ENCODE measurements around the gene CYP4Z1. TPM values are rescaled to one million over a fixed set of nuclear protein-coding genes. Genes with fewer than 3 reads are reported as not detected.

Gene CYP4Z1
- polyA plus RNA-seq, 3 donors, result not detected

- H3K4me1 Mint-ChIP-seq, result no peaks in the 10 kb centered on the region
- no peaks in the 10 kb centered on the region for H3K36me3 Mint-ChIP-seq
- peaks cover 0 to 11% (median 5%) of the 10 kb centered on the region in 7 donors for H3K9me3 Mint-ChIP-seq
- H3K4me3 Mint-ChIP-seq, result no peak overlapping the region
- Histone ChIP-seq H3K4me3 (replicated peaks in 1 of 3; ENCODE audit: low read depth in 2 of 3, low read length in 3 of 3) (no peak overlapping the region), H3K27ac (ENCODE audit: low read depth in 1 of 2, low read length in 2 of 2) (no peak overlapping the region), H3K27me3 (ENCODE audit: control insufficient read depth in 2 of 2, insufficient read depth in 2 of 2, low read length in 2 of 2) (no peaks in the 10 kb centered on the region), H3K36me3 (replicated peaks in 1 of 2; ENCODE audit: control insufficient read depth in 1 of 2, insufficient read depth in 2 of 2, low read length in 2 of 2) (no peaks in the 10 kb centered on the region), H4K20me1 (ENCODE audit: insufficient read depth, low read length) (no peaks in the 10 kb centered on the region), H2AFZ (ENCODE audit: insufficient read depth, low read depth, low read length, poor library complexity, severe bottlenecking) (no peak overlapping the region), H3K79me2 (ENCODE audit: insufficient read depth, low read length) (no peaks in the 10 kb centered on the region), H3K9ac (ENCODE audit: insufficient read depth, low read length, poor library complexity, severe bottlenecking) (no peak overlapping the region), H3K4me1 (ENCODE audit: control insufficient read depth in 1 of 2, insufficient read depth in 2 of 2, low read length in 2 of 2) (no peaks in the 10 kb centered on the region), H3K9me3 (replicated peaks in 1 of 2; ENCODE audit: control insufficient read depth in 1 of 2, insufficient read depth in 1 of 2, low read length in 2 of 2) (no peaks in the 10 kb centered on the region), H3K4me2 (replicated peaks; ENCODE audit: extremely low read depth, low read length, poor library complexity, severe bottlenecking) (no peak overlapping the region)
- TF ChIP-seq, protein P1, sequence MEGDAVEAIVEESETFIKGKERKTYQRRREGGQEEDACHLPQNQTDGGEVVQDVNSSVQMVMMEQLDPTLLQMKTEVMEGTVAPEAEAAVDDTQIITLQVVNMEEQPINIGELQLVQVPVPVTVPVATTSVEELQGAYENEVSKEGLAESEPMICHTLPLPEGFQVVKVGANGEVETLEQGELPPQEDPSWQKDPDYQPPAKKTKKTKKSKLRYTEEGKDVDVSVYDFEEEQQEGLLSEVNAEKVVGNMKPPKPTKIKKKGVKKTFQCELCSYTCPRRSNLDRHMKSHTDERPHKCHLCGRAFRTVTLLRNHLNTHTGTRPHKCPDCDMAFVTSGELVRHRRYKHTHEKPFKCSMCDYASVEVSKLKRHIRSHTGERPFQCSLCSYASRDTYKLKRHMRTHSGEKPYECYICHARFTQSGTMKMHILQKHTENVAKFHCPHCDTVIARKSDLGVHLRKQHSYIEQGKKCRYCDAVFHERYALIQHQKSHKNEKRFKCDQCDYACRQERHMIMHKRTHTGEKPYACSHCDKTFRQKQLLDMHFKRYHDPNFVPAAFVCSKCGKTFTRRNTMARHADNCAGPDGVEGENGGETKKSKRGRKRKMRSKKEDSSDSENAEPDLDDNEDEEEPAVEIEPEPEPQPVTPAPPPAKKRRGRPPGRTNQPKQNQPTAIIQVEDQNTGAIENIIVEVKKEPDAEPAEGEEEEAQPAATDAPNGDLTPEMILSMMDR (IDR thresholded peaks at IDR 0.05), result no peak
- no peak overlapping the region for H3K27ac Mint-ChIP-seq
- intact Hi-C loops (cut with micrococcal nuclease), result no loop called here
- H3K27me3 Mint-ChIP-seq (ENCODE audit: low read depth in 3 of 3), result peaks cover 0 to 2% (median 1%) of the 10 kb centered on the region in 3 donors
- DNase-seq, result no peak
These were observed 93.7 kb downstream of the CYP4Z1 start for GRCh38 chr1:47160716-47161115.

DNA sequence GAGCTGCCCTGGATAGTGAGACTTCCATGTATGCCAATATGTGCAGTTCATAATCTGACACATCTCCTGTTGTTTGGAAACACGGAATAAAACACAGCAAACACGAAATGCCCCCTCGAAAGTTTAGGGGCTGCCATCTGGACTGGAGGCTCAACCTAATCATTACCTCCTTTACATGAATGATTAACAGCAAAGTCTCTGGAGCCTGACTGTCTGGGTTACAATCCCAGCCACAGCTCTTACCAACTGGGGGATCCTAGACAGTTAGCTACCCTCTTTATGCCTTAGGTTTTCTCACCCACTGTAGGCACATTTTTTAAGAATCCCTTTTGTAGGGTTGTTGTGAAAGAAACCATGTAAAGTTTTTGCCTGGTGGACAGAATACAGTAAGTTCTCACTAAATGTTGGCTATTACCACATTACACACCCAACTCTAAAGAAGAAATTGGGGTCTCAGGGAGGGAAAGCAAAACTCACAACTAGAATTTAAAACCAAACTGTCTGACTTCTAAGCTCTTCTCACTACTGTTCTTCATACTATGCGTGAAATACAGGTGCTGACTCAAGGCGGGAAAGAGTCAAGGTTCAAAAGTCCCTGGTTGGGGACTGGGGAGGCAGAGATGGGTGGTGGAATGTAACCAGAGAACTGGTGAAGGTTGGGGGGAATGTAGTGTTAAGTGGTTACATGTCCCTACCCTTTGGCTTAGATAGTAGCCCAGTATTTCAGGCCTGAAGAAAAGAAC, 94.4 kb downstream of the CYP4Z1 start:
- Histone ChIP-seq H3K27ac (ENCODE audit: low read depth in 1 of 2, low read length in 2 of 2) (no peak overlapping the region), H3K79me2 (ENCODE audit: insufficient read depth, low read length) (no peaks in the 10 kb centered on the region), H4K20me1 (ENCODE audit: insufficient read depth, low read length) (no peaks in the 10 kb centered on the region), H2AFZ (ENCODE audit: insufficient read depth, low read depth, low read length, poor library complexity, severe bottlenecking) (no peak overlapping the region), H3K4me1 (ENCODE audit: control insufficient read depth in 1 of 2, insufficient read depth in 2 of 2, low read length in 2 of 2) (no peaks in the 10 kb centered on the region), H3K27me3 (ENCODE audit: control insufficient read depth in 2 of 2, insufficient read depth in 2 of 2, low read length in 2 of 2) (no peaks in the 10 kb centered on the region), H3K9ac (ENCODE audit: insufficient read depth, low read length, poor library complexity, severe bottlenecking) (no peak overlapping the region), H3K4me3 (replicated peaks in 1 of 3; ENCODE audit: low read depth in 2 of 3, low read length in 3 of 3) (no peak overlapping the region), H3K9me3 (replicated peaks in 1 of 2; ENCODE audit: control insufficient read depth in 1 of 2, insufficient read depth in 1 of 2, low read length in 2 of 2) (peaks cover 0 to 3% of the 10 kb centered on the region in 2 donors), H3K36me3 (replicated peaks in 1 of 2; ENCODE audit: control insufficient read depth in 1 of 2, insufficient read depth in 2 of 2, low read length in 2 of 2) (no peaks in the 10 kb centered on the region), H3K4me2 (replicated peaks; ENCODE audit: extremely low read depth, low read length, poor library complexity, severe bottlenecking) (no peak overlapping the region)
- Mint-ChIP-seq H3K9me3 (peaks cover 4 to 15% (median 7%) of the 10 kb centered on the region in 7 donors), H3K36me3 (no peaks in the 10 kb centered on the region), H3K27ac (no peak overlapping the region), H3K27me3 (ENCODE audit: low read depth in 3 of 3) (peaks cover 0 to 3% (median 1%) of the 10 kb centered on the region in 3 donors), H3K4me1 (no peaks in the 10 kb centered on the region), H3K4me3 (no peak overlapping the region)
- WGBS (ENCODE audit: insufficient coverage), result 86% methylated on average over 3 of the region's 5 CpGs
- no peak for DNase-seq
- TF ChIP-seq, protein P1 (IDR thresholded peaks at IDR 0.05), result no peak
- intact Hi-C loops (cut with micrococcal nuclease), result no loop called here

Measured in CD14-positive monocyte (primary cell).